ENCODE measurements around the gene DGKG. TPM values are rescaled to one million over a fixed set of nuclear protein-coding genes. Genes with fewer than 3 reads are reported as not detected.

The DGKG gene
- polyA plus RNA-seq, 2 of the 4 experiments (the other 2 are of a cell fraction) = 11.5 to 13.3 TPM

DNA sequence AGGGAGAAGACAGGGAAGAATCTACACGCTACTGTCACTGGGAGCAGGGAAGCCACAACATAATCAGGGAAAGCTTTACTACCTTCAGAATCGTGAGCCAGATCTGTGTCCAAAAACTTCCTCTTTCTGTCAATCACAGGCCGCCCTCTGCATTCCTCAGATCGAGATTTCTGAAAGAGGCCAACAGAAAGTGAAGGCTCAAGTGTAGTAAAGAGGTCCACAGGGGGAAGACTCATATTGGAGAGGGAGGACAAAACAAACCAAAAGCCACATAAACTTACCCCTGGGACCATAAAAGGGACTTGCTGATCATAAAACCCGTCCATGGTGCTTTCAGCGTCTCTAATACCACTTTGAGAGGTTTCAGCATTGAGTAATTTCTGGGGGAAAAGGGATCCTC is 256.5 kb downstream of the DGKG start:
- DNase-seq (ENCODE audit: low read depth in 1 of 2, low spot score in 1 of 2) (no peak), ATAC-seq (no peak), FAIRE-seq (no peak)
- CTCF ChIA-PET = interaction anchor here (0.9 kb wide), 1 partner anchor 136 kb away, joined by 3 read pairs; no protein-coding TSS in a partner anchor
- Histone ChIP-seq H3K4me1 (peaks cover 52% of the 10 kb centered on the region), H3K27ac (peak overlapping the region; percentile 90 to 94; a peak in 4 of 6 replicates), H3K4me2 (peak overlapping the region; percentile 96), H3K9me3 (no peaks in the 10 kb centered on the region), H3K4me3 (no peak overlapping the region)
- POLR2A ChIA-PET = no interaction called here
- TF ChIP-seq HOXB5 (CRISPR knock-in tag; IDR thresholded peaks at IDR 0.05) = no peak
- TF ChIP-seq, protein P1, sequence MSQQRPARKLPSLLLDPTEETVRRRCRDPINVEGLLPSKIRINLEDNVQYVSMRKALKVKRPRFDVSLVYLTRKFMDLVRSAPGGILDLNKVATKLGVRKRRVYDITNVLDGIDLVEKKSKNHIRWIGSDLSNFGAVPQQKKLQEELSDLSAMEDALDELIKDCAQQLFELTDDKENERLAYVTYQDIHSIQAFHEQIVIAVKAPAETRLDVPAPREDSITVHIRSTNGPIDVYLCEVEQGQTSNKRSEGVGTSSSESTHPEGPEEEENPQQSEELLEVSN (IDR thresholded peaks at IDR 0.05; ENCODE audit: borderline replicate concordance, low read depth) = no peak
- TF ChIP-seq RCOR1 (IDR thresholded peaks at IDR 0.05; ENCODE audit: low read depth, low read length) = no peak
- no peak for TF ChIP-seq CHD4 (IDR thresholded peaks at IDR 0.05; ENCODE audit: borderline replicate concordance)
- 78% methylated on average over 6 of the region's 6 CpGs for WGBS (ENCODE audit: missing lambda C conversion rate)

DNA sequence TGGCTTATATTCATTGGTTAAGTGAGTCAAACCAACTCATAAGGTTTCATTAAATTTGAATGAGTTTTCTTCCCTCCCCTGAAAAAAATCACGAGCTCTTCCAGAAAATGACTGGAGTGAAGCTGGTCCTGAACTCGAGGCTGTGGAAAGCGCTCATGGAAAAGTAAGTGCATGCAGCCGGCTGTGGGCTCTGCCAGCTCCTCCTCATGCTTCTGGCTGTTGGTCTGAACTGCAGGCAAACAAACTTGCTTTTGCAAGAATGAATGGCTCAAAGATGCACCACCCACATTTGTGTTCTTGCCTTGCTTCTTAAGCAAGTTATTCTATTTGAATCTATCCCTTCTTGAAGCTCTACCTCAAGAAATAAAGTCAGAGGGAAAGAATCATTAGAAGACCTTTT is 259.3 kb downstream of the DGKG start:
- CTCF ChIA-PET = interaction anchor here (0.6 to 2.3 kb wide), 3 partner anchors 9 to 139 kb away, joined by 3 to 7 read pairs (median 4); no protein-coding TSS in a partner anchor
- FAIRE-seq (no peak), DNase-seq (ENCODE audit: low read depth in 1 of 2, low spot score in 1 of 2) (peak in 1 of 2 experiments; percentile 23), ATAC-seq (no peak)
- peak overlapping the region; percentile 18 to 94; a peak in 3 of 6 replicates for H3K27ac ChIP-seq
- POLR2A ChIA-PET = no interaction called here
- H3K4me2 ChIP-seq = peak overlapping the region; percentile 74; the same call in 2 of the 3 replicates
- 83% methylated on average over 4 of the region's 4 CpGs for WGBS (ENCODE audit: missing lambda C conversion rate)
- TF ChIP-seq, protein P2, sequence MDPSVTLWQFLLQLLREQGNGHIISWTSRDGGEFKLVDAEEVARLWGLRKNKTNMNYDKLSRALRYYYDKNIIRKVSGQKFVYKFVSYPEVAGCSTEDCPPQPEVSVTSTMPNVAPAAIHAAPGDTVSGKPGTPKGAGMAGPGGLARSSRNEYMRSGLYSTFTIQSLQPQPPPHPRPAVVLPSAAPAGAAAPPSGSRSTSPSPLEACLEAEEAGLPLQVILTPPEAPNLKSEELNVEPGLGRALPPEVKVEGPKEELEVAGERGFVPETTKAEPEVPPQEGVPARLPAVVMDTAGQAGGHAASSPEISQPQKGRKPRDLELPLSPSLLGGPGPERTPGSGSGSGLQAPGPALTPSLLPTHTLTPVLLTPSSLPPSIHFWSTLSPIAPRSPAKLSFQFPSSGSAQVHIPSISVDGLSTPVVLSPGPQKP (IDR thresholded peaks at IDR 0.05; ENCODE audit: low read depth, low read length) = no peak
- no peak for TF ChIP-seq HEYL (CRISPR knock-in tag; IDR thresholded peaks at IDR 0.05)
- TF ChIP-seq POLR2AphosphoS2 (conservative IDR thresholded peaks at IDR 0.05; ENCODE audit: low read length) = no peak
- TF ChIP-seq, protein P3, sequence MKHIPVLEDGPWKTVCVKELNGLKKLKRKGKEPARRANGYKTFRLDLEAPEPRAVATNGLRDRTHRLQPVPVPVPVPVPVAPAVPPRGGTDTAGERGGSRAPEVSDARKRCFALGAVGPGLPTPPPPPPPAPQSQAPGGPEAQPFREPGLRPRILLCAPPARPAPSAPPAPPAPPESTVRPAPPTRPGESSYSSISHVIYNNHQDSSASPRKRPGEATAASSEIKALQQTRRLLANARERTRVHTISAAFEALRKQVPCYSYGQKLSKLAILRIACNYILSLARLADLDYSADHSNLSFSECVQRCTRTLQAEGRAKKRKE (CRISPR knock-in tag; IDR thresholded peaks at IDR 0.05; ENCODE audit: low read depth) = no peak
- TF ChIP-seq USF2 (IDR thresholded peaks at IDR 0.05) = no peak
- no peak for TF ChIP-seq REST (IDR thresholded peaks at IDR 0.05)
- no peak for TF ChIP-seq NR3C1 (IDR thresholded peaks at IDR 0.05)
- TF ChIP-seq RFX5 (IDR thresholded peaks at IDR 0.05) = no peak
- TF ChIP-seq SREBF2 (IDR thresholded peaks at IDR 0.05) = no peak
- no peak for TF ChIP-seq RNF2 (IDR thresholded peaks at IDR 0.05; ENCODE audit: borderline replicate concordance, low read depth)
- no peak for TF ChIP-seq CBX2 (IDR thresholded peaks at IDR 0.05; ENCODE audit: borderline replicate concordance, low read depth)
- no peak overlapping the region for H3K4me3 ChIP-seq
- H3K9me3 ChIP-seq = no peaks in the 10 kb centered on the region
- peaks cover 65% of the 10 kb centered on the region for H3K4me1 ChIP-seq

DNA sequence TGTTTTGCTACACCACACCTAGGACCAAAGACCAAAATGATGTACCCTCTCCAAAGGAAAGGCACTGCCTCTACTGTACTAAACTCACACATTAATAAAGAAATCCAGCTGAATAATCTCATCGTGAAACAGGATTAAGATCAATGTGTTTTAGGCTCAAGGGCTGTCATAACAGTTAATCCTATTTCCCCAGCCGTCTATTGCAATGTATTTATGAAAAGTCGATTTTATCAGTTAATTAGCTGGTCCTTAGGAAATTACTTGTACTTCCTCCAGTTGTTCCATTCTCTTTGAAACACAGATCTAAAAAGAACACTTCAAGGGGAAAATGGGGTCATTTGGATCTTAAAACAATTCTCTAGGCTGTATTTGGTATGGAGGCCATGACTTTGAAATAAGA is 261.6 kb downstream of the DGKG start:
- ATAC-seq (no peak), DNase-seq (ENCODE audit: low read depth in 1 of 2, low spot score in 1 of 2) (no peak), FAIRE-seq (no peak)
- Histone ChIP-seq H3K27ac (no peak overlapping the region), H3K4me2 (no peak overlapping the region), H3K4me1 (peaks cover 60% of the 10 kb centered on the region), H3K4me3 (no peak overlapping the region), H3K9me3 (no peaks in the 10 kb centered on the region)
- WGBS (ENCODE audit: missing lambda C conversion rate) = 90% methylated on average over 3 of the region's 3 CpGs
- ChIA-PET POLR2A (no interaction called here), CTCF (no interaction called here)
- TF ChIP-seq RFX5 (IDR thresholded peaks at IDR 0.05) = no peak
- TF ChIP-seq, protein P4, sequence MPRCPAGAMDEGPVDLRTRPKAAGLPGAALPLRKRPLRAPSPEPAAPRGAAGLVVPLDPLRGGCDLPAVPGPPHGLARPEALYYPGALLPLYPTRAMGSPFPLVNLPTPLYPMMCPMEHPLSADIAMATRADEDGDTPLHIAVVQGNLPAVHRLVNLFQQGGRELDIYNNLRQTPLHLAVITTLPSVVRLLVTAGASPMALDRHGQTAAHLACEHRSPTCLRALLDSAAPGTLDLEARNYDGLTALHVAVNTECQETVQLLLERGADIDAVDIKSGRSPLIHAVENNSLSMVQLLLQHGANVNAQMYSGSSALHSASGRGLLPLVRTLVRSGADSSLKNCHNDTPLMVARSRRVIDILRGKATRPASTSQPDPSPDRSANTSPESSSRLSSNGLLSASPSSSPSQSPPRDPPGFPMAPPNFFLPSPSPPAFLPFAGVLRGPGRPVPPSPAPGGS (IDR thresholded peaks at IDR 0.05) = no peak
- TF ChIP-seq RARB (CRISPR knock-in tag; IDR thresholded peaks at IDR 0.05) = no peak
- no peak for TF ChIP-seq MYC (IDR thresholded peaks at IDR 0.05; ENCODE audit: borderline replicate concordance, low read length)
- no peak for TF ChIP-seq JUN (IDR thresholded peaks at IDR 0.05)

Measured in A549 (cell line).